ENCODE results near the gene KCNJ10. TPM values are rescaled to one million over a fixed set of nuclear protein-coding genes. Genes with fewer than 3 reads are reported as not detected.

Gene KCNJ10
- total and polyA plus RNA-seq, 8 donors = 0.05 to 0.09 (median 0.08) TPM; not detected in 5

DNA sequence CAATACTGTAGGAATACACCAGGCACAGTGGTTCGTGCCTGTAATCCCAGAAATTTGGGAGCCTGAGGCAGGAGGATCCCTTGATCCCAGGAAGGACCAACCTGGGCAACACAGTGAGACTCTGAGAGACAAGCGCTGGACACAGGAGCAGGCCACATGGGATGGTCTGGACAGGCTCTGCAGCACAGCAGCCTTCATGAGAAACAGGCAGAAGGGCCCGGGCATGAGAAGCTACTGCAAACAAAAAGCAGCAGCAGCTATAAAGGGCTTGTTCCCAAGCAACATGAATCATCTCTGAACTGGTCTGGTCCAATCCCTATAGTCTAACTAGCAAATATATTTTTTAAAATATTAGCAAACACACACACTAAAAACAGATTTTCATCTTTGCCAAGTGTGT is 80.4 kb downstream of the KCNJ10 start:
- no peak overlapping the region for H3K4me3 ChIP-seq
- FAIRE-seq = no peak

DNA sequence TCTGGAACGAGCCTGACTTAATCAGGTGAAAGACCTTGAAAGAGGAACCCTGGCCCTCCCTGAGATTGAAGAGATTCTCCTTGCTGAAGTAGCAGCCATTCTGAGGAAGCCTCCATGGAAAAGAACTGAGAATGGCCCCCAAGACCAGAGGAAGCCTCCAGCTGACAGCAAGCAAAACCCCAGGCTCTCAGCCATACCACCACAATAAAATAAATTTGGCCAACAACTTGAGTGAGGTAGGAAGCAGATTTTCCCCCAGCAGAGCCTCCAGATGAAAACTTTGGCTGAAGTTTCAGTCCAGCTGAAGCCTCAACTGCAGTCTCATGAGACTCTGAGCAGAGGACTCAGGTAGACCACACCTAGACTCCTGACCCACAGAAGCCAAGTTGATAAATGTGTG is 82.0 kb downstream of the KCNJ10 start:
- FAIRE-seq (no peak), ATAC-seq (no peak), DNase-seq (no peak)
- 42 to 43% methylated on average over 1 of the region's 1 CpG for WGBS, 2 donors
- Histone ChIP-seq H3K27ac (no peak overlapping the region), H3K9me3 (no peaks in the 10 kb centered on the region), H3K4me1 (no peaks in the 10 kb centered on the region), H3K27me3 (no peaks in the 10 kb centered on the region), H3K4me3 (no peak overlapping the region), H3K36me3 (no peaks in the 10 kb centered on the region)
- TF ChIP-seq, protein P1, sequence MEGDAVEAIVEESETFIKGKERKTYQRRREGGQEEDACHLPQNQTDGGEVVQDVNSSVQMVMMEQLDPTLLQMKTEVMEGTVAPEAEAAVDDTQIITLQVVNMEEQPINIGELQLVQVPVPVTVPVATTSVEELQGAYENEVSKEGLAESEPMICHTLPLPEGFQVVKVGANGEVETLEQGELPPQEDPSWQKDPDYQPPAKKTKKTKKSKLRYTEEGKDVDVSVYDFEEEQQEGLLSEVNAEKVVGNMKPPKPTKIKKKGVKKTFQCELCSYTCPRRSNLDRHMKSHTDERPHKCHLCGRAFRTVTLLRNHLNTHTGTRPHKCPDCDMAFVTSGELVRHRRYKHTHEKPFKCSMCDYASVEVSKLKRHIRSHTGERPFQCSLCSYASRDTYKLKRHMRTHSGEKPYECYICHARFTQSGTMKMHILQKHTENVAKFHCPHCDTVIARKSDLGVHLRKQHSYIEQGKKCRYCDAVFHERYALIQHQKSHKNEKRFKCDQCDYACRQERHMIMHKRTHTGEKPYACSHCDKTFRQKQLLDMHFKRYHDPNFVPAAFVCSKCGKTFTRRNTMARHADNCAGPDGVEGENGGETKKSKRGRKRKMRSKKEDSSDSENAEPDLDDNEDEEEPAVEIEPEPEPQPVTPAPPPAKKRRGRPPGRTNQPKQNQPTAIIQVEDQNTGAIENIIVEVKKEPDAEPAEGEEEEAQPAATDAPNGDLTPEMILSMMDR (IDR thresholded peaks at IDR 0.05) = no peak
- intact Hi-C loops (cut with DNase I) = no loop called here

More for the DNA sequence above, 80.4 kb downstream of the KCNJ10 start:
- no peak for ATAC-seq
- WGBS, 2 donors = 75 to 85% methylated on average over 3 of the region's 3 CpGs
- TF ChIP-seq, protein P1 (IDR thresholded peaks at IDR 0.05) = no peak
- Histone ChIP-seq H3K36me3 (no peaks in the 10 kb centered on the region), H3K27ac (no peak overlapping the region), H3K4me1 (no peaks in the 10 kb centered on the region), H3K9me3 (no peaks in the 10 kb centered on the region), H3K27me3 (no peaks in the 10 kb centered on the region)
- intact Hi-C loops (cut with DNase I) = no loop called here
- DNase-seq = no peak

DNA sequence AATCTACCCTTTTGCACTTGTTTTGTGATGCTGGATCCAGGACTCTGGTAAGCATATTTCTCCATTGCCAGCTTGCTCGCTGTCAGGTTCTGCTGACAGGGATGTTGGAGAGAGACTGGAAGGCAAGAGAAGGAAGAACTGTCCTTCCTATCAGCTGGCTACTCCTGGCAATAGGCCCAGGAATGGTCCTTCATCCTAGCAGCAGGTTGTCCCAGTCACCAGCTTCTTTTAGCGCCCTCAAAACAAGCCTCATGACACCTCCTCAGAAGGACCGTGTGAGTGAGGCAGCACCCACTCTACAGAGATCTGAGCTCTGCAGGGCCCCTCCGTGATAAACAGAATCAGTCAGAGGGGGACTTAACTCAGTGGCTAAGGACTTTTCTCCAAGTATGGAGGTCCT is 82.8 kb downstream of the KCNJ10 start:
- H3K4me3 ChIP-seq = no peak overlapping the region
- H3K27ac ChIP-seq = no peak overlapping the region
- H3K36me3 ChIP-seq = no peaks in the 10 kb centered on the region
- H3K9me3 ChIP-seq = no peaks in the 10 kb centered on the region
- FAIRE-seq (no peak), DNase-seq (no peak), ATAC-seq (no peak)
- H3K27me3 ChIP-seq = no peaks in the 10 kb centered on the region
- 77 to 83% methylated on average over 4 of the region's 4 CpGs for WGBS, 2 donors
- no peaks in the 10 kb centered on the region for H3K4me1 ChIP-seq
- TF ChIP-seq, protein P1 (IDR thresholded peaks at IDR 0.05) = no peak
- intact Hi-C loops (cut with DNase I) = no loop called here

DNA sequence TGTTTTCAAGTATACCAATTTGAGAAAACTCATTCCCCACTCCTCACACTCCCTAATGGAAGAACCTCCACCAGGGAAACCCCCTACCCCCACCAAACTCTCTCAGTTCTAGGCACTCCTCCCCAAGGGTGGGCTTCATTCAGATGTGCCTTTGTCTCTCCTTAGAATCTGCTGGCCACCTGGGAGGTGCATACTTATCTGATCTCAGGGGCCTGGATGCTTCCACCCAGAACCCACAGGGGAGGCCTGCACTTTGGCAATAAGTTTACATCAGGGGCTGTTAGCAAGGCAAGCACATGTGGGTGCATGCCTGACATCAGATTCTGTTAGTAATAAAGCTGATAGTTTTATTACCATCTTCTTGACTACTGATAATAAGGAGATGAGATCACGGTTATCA is 83.4 kb downstream of the KCNJ10 start:
- DNase-seq (peak in 1 of 6 donors; percentile 1), ATAC-seq (no peak), FAIRE-seq (no peak)
- intact Hi-C loops (cut with DNase I) = no loop called here
- no peak overlapping the region for H3K27ac ChIP-seq
- H3K4me3 ChIP-seq = no peak overlapping the region
- WGBS, 2 donors = 90 to 92% methylated on average over 1 of the region's 1 CpG
- H3K9me3 ChIP-seq = no peaks in the 10 kb centered on the region
- no peaks in the 10 kb centered on the region for H3K27me3 ChIP-seq
- TF ChIP-seq, protein P1 (IDR thresholded peaks at IDR 0.05) = no peak
- no peaks in the 10 kb centered on the region for H3K36me3 ChIP-seq
- H3K4me1 ChIP-seq = no peaks in the 10 kb centered on the region

DNA sequence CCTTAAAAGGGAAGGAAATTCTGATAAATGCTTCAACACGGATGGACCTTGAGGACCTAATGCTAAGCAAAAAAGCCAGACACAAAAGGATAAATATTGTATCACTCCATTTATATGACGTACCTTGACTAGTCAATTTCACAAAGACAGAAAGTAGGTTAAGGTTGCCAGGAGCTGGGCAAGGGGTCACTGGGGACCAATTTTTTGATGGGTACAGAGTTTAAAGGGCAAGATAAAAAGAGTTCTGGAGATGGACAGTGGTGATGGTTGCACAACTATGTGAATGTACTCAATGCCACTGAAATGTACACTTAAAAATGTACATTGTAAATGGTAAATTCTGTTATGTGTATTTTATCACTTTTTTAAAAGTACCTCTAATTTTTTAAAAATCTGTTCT is 83.9 kb downstream of the KCNJ10 start:
- WGBS, 2 donors = 82 to 83% methylated on average over 2 of the region's 2 CpGs
- Histone ChIP-seq H3K9me3 (no peaks in the 10 kb centered on the region), H3K4me1 (no peaks in the 10 kb centered on the region), H3K4me3 (no peak overlapping the region), H3K36me3 (no peaks in the 10 kb centered on the region), H3K27ac (no peak overlapping the region), H3K27me3 (no peaks in the 10 kb centered on the region)
- FAIRE-seq (no peak), DNase-seq (no peak), ATAC-seq (no peak)
- intact Hi-C loops (cut with DNase I) = no loop called here
- TF ChIP-seq, protein P1 (IDR thresholded peaks at IDR 0.05) = no peak

Data from pancreas (tissue), 10 donors.